Prostate gland (tissue), 2 donors: ENCODE results near the gene COL11A1. TPM values are rescaled to one million over a fixed set of nuclear protein-coding genes. Genes with fewer than 3 reads are reported as not detected.
"Not testable (repeated sequence)": the region's sequence is repeated elsewhere in the genome, so short reads cannot be mapped to it uniquely, and the experiment has no call there.

Experiments used
- DNase-seq: peaks from one replicate; pipeline ENCODE4 v3.0.0-alpha.2; 2019; ENCODE audit warnings: low spot score
- H3K27ac ChIP-seq, 2 donors: fragments of 200-600 bp; sonication (generic); 2 replicates each; pipeline ENCODE4 v1.5.1; 2017 to 2019
- H3K27me3 ChIP-seq: fragments of 200-600 bp; sonication (generic); replicated peaks from 2 replicates; pipeline ENCODE4 v1.5.1; 2019; ENCODE audit not compliant: insufficient read depth
- H3K36me3 ChIP-seq, 2 donors: fragments of 200-600 bp; sonication (generic); 1 replicate in 1 of 2; 2 replicates in 1 of 2; pipeline versions ENCODE4 v1.5.1 to v1.8.1; 2017 to 2019
- H3K4me1 ChIP-seq: fragments of 200-600 bp; sonication (generic); replicated peaks from 2 replicates; pipeline ENCODE4 v1.5.1; 2019
- H3K4me3 ChIP-seq, 2 donors: fragments of 200-600 bp; sonication (generic); 2 replicates each; pipeline ENCODE4 v1.5.1; 2017 to 2019
- H3K9me3 ChIP-seq: fragments of 200-600 bp; sonication (generic); 2 replicates; pipeline ENCODE4 v1.5.1; 2017
- POLR2A ChIP-seq: fragments of 450-650 bp; IDR thresholded peaks from one replicate; pipeline ENCODE4 v1.6.1; 2016; ENCODE audit warnings: antibody characterized with exemption, mild to moderate bottlenecking
- POLR2AphosphoS5 ChIP-seq: sonication (generic); formaldehyde crosslinking; IDR thresholded peaks from one replicate; pipeline ENCODE4 v1.6.1; 2017; ENCODE audit warnings: antibody characterized with exemption
- WGBS: methylation state at CpG from one replicate; pipeline ENCODE4 v1.1.5; 2018; 5-methylcytosine and 5-hydroxymethylcytosine counted together
- intact Hi-C: fragments of 100-400 bp; cut with DNase I; formaldehyde crosslinking; loops from one replicate; pipeline ENCODE4 v1.14.2; 2022
- total RNA-seq, 2 donors: library from RNA; depleted of rRNA; stranded (reverse); fragments of >200 nt; gene quantifications; one replicate each; pipeline ENCODE4 v1.1.0, GENCODE V29; 2016
- TF ChIP-seq, protein P1 (sequence below), 4 experiments: fragments of 200-600 bp in 2 of 4; fragments of 450-650 bp in 2 of 4; sonication (generic) in 2 of 4; IDR thresholded peaks; 1 replicate in 3 of 4; 2 replicates in 1 of 4; pipeline ENCODE4 v1.5.1; 2016 to 2019; ENCODE audit warnings: antibody characterized with exemption in 4 of 4, mild to moderate bottlenecking in 2 of 4, moderate library complexity in 2 of 4

The COL11A1 gene
- total RNA-seq, 2 donors from 2014 or later, result 0.51 TPM; not detected in 1

DNA sequence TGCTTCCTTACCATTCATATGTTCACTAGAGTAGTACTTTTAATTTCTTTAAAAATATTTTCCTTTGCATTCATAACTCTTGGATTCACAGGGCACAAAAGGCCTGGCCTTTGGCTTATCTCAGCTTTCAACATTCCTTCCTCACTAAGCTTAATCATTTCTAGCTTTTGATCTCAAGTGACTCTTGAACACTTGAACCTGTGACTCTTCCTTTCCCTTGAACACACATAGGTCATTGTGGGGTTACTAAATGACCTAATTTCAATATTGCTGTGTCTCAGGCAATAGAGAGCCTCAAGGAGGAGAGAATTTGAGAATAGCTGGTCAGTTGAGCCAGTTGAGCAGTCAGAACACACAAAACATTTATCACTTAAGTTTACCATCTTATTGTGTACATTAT, 49.9 kb downstream of the COL11A1 start:
- Histone ChIP-seq H3K4me3 (no peak overlapping the region), H3K36me3 (no peaks in the 10 kb centered on the region), H3K9me3 (no peaks in the 10 kb centered on the region), H3K27me3 (no peaks in the 10 kb centered on the region), H3K27ac (no peak overlapping the region), H3K4me1 (no peaks in the 10 kb centered on the region)
- TF ChIP-seq, protein P1, sequence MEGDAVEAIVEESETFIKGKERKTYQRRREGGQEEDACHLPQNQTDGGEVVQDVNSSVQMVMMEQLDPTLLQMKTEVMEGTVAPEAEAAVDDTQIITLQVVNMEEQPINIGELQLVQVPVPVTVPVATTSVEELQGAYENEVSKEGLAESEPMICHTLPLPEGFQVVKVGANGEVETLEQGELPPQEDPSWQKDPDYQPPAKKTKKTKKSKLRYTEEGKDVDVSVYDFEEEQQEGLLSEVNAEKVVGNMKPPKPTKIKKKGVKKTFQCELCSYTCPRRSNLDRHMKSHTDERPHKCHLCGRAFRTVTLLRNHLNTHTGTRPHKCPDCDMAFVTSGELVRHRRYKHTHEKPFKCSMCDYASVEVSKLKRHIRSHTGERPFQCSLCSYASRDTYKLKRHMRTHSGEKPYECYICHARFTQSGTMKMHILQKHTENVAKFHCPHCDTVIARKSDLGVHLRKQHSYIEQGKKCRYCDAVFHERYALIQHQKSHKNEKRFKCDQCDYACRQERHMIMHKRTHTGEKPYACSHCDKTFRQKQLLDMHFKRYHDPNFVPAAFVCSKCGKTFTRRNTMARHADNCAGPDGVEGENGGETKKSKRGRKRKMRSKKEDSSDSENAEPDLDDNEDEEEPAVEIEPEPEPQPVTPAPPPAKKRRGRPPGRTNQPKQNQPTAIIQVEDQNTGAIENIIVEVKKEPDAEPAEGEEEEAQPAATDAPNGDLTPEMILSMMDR (IDR thresholded peaks at IDR 0.05), result no peak
- TF ChIP-seq POLR2A (no peak), POLR2AphosphoS5 (no peak)
- DNase-seq, result no peak
- intact Hi-C loops, result no loop called here

DNA sequence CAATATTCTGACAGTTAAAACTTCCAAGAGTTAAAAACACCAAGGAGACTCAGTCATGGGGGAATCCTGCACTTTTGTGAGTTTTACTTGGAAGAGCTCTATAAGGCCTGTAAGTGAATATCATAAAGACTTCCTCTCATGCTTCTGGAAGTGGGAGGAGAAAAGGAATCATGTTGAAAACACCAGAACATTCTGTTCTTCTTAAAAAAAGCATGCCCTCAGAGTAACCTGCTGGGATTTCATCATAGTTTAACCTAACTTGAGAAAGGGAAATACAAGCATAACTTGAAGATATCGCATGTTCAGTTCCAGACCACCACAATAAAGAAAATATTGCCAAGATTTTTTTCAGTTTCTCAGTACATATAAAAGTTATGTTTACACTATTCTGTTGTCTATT, 51.9 kb downstream of the COL11A1 start:
- H3K4me3 ChIP-seq, result no peak overlapping the region
- TF ChIP-seq POLR2A, result no peak
- no peak for TF ChIP-seq POLR2AphosphoS5
- TF ChIP-seq, protein P1 (IDR thresholded peaks at IDR 0.05), result no peak
- intact Hi-C loops, result no loop called here
- no peaks in the 10 kb centered on the region for H3K36me3 ChIP-seq
- DNase-seq, result no peak
- 63% methylated on average over 1 of the region's 1 CpG for WGBS
- H3K4me1 ChIP-seq, result no peaks in the 10 kb centered on the region
- H3K27ac ChIP-seq, result no peak overlapping the region
- no peaks in the 10 kb centered on the region for H3K27me3 ChIP-seq
- H3K9me3 ChIP-seq, result no peaks in the 10 kb centered on the region

DNA sequence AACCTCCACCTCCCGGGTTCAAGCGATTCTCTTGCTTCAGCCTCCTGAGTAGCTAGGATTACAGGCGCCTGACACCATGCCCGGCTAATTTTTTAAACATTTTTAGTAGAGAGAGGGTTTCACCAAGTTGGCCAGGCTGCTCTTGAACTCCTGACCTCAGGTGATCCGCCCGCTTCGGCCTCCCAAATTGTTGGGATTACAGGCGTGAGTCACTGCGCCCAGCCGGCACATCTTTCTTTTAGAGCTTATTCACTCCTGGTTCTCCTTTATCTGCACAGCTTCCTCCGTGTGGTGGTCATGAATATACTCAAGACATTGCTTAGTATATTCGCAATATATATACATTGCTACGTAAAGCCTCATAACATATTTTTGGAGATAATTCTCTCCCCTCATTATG, 80.2 kb downstream of the COL11A1 start:
- H3K27me3 ChIP-seq, H3K4me1 ChIP-seq, H3K9me3 ChIP-seq, H3K4me3 ChIP-seq, intact Hi-C loops, DNase-seq, H3K27ac ChIP-seq, H3K36me3 ChIP-seq: not testable (repeated sequence)
- 86% methylated on average over 13 of the region's 13 CpGs for WGBS

DNA sequence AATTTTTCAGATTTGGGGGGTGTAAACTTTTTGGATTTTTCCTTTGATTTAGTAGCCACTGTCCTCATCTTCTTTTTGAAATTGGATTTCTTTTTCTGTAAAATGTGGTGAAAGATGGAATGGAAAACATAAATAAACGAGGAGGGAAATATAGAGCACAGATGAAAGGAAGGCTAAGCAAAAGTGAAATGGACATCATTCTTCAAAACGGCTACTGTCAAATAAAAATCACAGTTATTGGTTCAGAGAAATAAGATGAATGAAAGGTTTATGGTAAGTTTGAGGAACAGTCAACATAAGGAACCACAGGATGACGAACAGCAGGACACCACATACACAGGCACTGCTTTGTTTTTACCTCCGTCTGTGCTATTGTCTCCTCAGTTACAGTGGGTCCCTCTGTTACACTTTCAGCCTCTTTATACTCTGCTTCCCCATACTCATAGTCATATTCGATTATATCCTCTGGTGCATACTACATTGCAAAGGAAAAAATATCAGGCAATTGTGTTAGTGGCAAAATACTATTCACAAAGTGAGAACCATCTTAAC, 82.4 kb downstream of the COL11A1 start:
- TF ChIP-seq POLR2AphosphoS5, result no peak
- TF ChIP-seq POLR2A, result no peak
- TF ChIP-seq, protein P1 (IDR thresholded peaks at IDR 0.05), result no peak
- Histone ChIP-seq H3K4me3 (no peak overlapping the region), H3K9me3 (no peaks in the 10 kb centered on the region), H3K27ac (no peak overlapping the region), H3K4me1 (no peaks in the 10 kb centered on the region), H3K27me3 (no peaks in the 10 kb centered on the region), H3K36me3 (no peaks in the 10 kb centered on the region)
- no peak for DNase-seq
- WGBS, result 24% methylated on average over 5 of the region's 5 CpGs
- intact Hi-C loops, result no loop called here

GRCh38 chr1:103024051-103024450, 84.3 kb downstream of the COL11A1 start:
- TF ChIP-seq POLR2AphosphoS5, result no peak
- TF ChIP-seq, protein P1 (IDR thresholded peaks at IDR 0.05), result no peak
- TF ChIP-seq POLR2A, result no peak
- H3K27ac ChIP-seq, result no peak overlapping the region
- H3K27me3 ChIP-seq, result no peaks in the 10 kb centered on the region
- H3K36me3 ChIP-seq, result no peaks in the 10 kb centered on the region
- no peaks in the 10 kb centered on the region for H3K9me3 ChIP-seq
- no peaks in the 10 kb centered on the region for H3K4me1 ChIP-seq
- H3K4me3 ChIP-seq, result no peak overlapping the region
- DNase-seq, result no peak
- intact Hi-C loops, result no loop called here
- 71% methylated on average over 1 of the region's 1 CpG for WGBS
